Neutrophil (primary cell): ENCODE results near the gene KRTAP4-16.
"Not testable (repeated sequence)": the region's sequence is repeated elsewhere in the genome, so short reads cannot be mapped to it uniquely, and the experiment has no call there.

ENCODE experiments used
- H3K27ac ChIP-seq: fragments of 200-600 bp; sonication (generic); 2 replicates; pipeline ENCODE4 v1.5.1; 2016; ENCODE audit warnings: mild to moderate bottlenecking, moderate library complexity
- H3K27me3 ChIP-seq: fragments of 200-600 bp; sonication (generic); 2 replicates; pipeline ENCODE4 v1.6.0; 2016; ENCODE audit warnings: mild to moderate bottlenecking
- H3K36me3 ChIP-seq: fragments of 200-600 bp; sonication (generic); 2 replicates; pipeline ENCODE4 v1.5.1; 2017
- H3K4me1 ChIP-seq, 2 experiments: fragments of 200-600 bp in 1 of 2; sonication (generic) in 1 of 2; 1 replicate in 1 of 2; 2 replicates in 1 of 2; pipeline versions ENCODE4 v1.5.1 to v1.6.1; 2013 to 2016; ENCODE audit warnings: low read depth in 1 of 2, low read length in 1 of 2, mild to moderate bottlenecking in 1 of 2, moderate library complexity in 1 of 2; ENCODE audit not compliant: control insufficient read depth in 1 of 2, insufficient read depth in 1 of 2
- H3K4me3 ChIP-seq, 2 experiments: fragments of 200-600 bp in 1 of 2; sonication (generic) in 1 of 2; 1 replicate in 1 of 2; 2 replicates in 1 of 2; pipeline ENCODE4 v1.5.1; 2013 to 2016; ENCODE audit warnings: low read depth in 1 of 2, low read length in 1 of 2, mild to moderate bottlenecking in 1 of 2, moderate library complexity in 1 of 2
- H3K9me3 ChIP-seq: fragments of 200-600 bp; sonication (generic); 2 replicates; pipeline ENCODE4 v1.5.1; 2016
- TF ChIP-seq, protein P1 (sequence below): fragments of 200-600 bp; sonication (generic); IDR thresholded peaks from 2 replicates; pipeline ENCODE4 v1.5.1; 2016; ENCODE audit warnings: antibody characterized with exemption

Gene KRTAP4-16

GRCh38 chr17:41145261-41145660 is 43.3 kb upstream of the KRTAP4-16 start:
- Histone ChIP-seq H3K36me3 (no peaks in the 10 kb centered on the region), H3K27ac (no peak overlapping the region), H3K4me1 (no peaks in the 10 kb centered on the region), H3K4me3 (no peak overlapping the region), H3K27me3 (peaks cover 9% of the 10 kb centered on the region), H3K9me3 (no peaks in the 10 kb centered on the region)
- TF ChIP-seq, protein P1, sequence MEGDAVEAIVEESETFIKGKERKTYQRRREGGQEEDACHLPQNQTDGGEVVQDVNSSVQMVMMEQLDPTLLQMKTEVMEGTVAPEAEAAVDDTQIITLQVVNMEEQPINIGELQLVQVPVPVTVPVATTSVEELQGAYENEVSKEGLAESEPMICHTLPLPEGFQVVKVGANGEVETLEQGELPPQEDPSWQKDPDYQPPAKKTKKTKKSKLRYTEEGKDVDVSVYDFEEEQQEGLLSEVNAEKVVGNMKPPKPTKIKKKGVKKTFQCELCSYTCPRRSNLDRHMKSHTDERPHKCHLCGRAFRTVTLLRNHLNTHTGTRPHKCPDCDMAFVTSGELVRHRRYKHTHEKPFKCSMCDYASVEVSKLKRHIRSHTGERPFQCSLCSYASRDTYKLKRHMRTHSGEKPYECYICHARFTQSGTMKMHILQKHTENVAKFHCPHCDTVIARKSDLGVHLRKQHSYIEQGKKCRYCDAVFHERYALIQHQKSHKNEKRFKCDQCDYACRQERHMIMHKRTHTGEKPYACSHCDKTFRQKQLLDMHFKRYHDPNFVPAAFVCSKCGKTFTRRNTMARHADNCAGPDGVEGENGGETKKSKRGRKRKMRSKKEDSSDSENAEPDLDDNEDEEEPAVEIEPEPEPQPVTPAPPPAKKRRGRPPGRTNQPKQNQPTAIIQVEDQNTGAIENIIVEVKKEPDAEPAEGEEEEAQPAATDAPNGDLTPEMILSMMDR, result no peak

DNA sequence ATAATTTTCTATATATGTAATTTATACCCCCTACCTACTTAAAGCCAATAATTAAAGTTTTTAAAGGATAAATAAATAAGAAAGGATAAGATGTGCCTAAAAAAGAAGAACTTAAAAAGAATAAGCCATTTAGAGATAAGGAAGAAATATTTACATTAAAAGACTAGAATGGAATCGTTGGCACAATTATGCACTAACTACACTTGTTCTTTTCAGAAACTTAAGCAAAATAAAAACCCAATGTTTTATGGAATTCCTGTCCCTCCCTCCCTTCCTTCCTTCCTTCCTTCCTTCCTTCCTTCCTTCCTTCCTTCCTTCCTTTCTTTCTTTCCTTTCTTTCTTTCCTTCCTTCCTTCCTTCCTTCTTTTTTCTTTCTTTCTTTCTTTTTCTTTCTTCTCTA is 42.8 kb upstream of the KRTAP4-16 start:
- TF ChIP-seq, protein P1, result no peak
- Histone ChIP-seq H3K36me3 (no peaks in the 10 kb centered on the region), H3K27me3 (peaks cover 8% of the 10 kb centered on the region), H3K4me1 (no peaks in the 10 kb centered on the region), H3K27ac (no peak overlapping the region), H3K4me3 (no peak overlapping the region), H3K9me3 (no peaks in the 10 kb centered on the region)

- TF ChIP-seq, protein P1, result no peak
- no peak overlapping the region for H3K27ac ChIP-seq
- H3K4me3 ChIP-seq, result no peak overlapping the region
Observed at GRCh38 chr17:41141361-41141760, 39.4 kb upstream of the KRTAP4-16 start.

GRCh38 chr17:41140360-41141131 is 38.5 kb upstream of the KRTAP4-16 start, which contains the start of gene KRTAP4-6:
TSS of gene KRTAP4-6 (minus strand) at chr17:41140544. CDS start at chr17:41140487, 57 bp downstream.
- Histone ChIP-seq H3K27me3 (no peaks in the 10 kb centered on the region), H3K4me3 (no peak within 1 kb of the TSS), H3K27ac (no peak within 1 kb of the TSS), H3K4me1 (no peaks in the 10 kb centered on the region), H3K36me3 (no peaks in the 10 kb centered on the region), H3K9me3 (no peaks in the 10 kb centered on the region)
- TF ChIP-seq, protein P1, result no peak

More at GRCh38 chr17:41141361-41141760, 39.4 kb upstream of the KRTAP4-16 start:
- no peaks in the 10 kb centered on the region for H3K4me1 ChIP-seq
- no peaks in the 10 kb centered on the region for H3K9me3 ChIP-seq
- H3K36me3 ChIP-seq, result no peaks in the 10 kb centered on the region
- H3K27me3 ChIP-seq, result no peaks in the 10 kb centered on the region

GRCh38 chr17:41139865-41140264 is 37.9 kb upstream of the KRTAP4-16 start:
- H3K36me3 ChIP-seq, H3K4me1 ChIP-seq, H3K9me3 ChIP-seq, H3K27me3 ChIP-seq, H3K27ac ChIP-seq, H3K4me3 ChIP-seq: not testable (repeated sequence)

DNA sequence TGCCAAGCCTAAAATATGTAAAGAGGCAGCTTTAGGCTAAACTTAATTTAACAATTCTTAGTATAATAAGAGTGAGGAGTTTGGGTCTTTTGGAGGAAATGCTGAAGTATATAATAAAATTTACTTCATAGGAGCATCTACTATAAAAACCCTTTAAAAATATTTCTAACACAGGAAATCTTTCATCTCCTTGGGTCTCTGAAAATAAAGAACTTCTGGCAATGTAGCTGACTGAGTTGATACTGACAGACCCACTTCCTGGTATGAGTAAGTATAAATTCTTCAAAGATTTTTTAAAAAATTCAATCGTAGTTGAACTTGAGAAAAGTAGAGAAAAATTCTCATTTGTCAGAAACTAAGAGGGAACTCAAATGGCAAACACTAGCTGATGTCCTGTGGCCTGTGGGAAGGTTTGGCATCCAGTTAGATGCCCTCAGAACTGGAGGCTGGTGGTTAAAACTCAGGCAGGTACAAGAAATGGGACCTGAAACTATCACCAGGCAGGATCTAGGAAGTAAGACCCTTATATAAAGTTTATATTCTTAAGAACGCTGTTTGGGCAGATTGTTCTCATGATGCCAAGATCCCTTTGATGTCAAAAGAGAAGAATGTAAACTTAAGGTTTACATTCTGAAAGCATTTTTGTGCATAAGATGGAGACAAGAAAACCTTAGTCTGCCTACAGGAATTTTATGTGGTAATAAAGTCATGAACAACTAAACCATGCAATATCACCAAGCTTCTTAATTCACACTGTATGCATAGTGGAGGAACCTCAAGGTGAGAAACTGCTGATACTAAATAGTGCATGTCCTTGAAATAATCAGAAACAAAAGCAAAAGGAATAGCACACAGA is 32.1 kb upstream of the KRTAP4-16 start:
- H3K4me1 ChIP-seq, result no peaks in the 10 kb centered on the region
- no peak overlapping the region for H3K27ac ChIP-seq
- H3K9me3 ChIP-seq, result no peaks in the 10 kb centered on the region
- TF ChIP-seq, protein P1, result no peak
- H3K4me3 ChIP-seq, result no peak overlapping the region
- H3K27me3 ChIP-seq, result no peaks in the 10 kb centered on the region
- no peaks in the 10 kb centered on the region for H3K36me3 ChIP-seq
